GM19043 (cell line): Measurements from ENCODE around the gene GSTM1.
"Not testable (repeated sequence)": the region's sequence is repeated elsewhere in the genome, so short reads cannot be mapped to it uniquely, and the experiment has no call there.

Experiments used
- ATAC-seq: cut with Tn5 transposase; IDR thresholded peaks from one replicate; pipeline ENCODE4 v1.9.1; 2021; ENCODE audit warnings: low read depth; ENCODE audit not compliant: unreplicated experiment

GSTM1 gene

DNA sequence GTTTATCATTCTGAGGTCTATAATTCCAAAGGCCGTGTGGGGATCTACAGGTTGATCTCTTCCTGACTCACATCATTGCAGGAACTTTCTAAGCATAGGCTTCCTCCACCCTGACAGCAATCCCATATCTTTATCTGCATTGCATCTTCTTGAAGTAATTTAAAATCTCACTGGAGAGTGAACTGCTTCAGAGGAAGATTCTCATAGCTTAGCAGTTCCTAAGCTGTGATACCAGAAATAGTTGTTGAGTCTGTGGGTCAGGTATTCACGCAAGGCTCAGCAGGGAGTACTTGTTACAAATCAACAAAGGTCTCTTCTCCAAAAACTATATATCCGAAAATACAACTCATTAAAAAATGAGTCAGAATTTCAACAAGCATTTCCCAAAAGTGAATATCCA is 7.5 kb downstream of the GSTM1 start:
- ATAC-seq = not testable (repeated sequence)

DNA sequence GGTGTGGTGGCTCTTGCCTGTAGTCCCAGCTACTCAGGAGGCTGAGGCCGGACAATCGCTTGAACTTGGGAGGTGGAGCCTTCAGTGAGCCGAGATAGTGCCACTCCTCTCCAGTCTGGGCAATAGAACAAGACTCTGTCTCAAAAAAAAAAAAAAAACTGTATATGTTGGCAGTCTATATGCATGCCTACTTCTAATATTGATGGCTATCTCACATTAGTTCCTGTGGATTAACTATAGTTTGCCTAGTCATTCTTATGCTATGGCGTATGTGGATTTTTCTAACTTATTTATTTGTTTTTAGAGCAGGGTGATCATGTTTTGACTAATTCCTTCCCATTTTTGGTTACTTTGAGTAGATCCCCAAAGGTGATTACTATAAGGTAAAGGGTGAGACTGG is 9.4 kb downstream of the GSTM1 start:
- no peak for ATAC-seq

DNA sequence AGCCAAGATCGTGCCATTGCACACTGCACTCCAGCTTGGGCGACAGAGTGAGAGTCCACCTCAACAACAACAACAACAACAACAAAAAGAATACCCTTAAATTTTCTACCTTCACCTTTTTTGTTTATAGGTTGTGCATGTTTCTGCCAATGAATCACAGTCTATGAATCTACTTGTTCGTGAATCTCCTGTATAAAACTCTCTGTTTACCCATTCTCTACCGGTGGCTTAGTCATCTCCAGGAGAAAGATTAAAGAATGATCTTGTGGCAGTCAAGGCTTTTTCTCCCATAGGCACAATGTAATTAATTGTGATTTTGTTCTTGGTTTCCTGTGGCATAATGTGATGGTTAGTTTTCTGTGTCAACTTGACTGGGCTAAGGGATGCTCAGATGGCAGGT is 10.2 kb downstream of the GSTM1 start:
- ATAC-seq = not testable (repeated sequence)

DNA sequence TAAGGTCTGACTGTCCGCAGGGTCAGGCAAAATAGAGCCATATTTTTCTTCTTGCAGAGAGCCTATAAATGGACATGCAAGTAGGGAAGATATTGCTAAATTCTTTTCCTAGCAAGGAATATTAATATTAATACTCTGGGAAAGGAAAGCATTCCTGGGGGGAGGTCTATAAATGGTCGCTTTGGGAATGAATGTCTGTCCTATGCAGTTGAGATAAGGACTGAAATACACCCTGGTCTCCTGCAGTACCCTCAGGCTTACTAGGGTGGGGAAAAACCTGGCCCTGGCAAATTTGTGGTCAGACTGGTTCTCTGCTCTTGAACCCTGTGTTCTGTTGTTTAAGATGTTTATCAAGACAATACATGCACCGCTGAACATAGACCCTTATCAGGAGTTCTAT is 15.3 kb downstream of the GSTM1 start:
- ATAC-seq = not testable (repeated sequence)

DNA sequence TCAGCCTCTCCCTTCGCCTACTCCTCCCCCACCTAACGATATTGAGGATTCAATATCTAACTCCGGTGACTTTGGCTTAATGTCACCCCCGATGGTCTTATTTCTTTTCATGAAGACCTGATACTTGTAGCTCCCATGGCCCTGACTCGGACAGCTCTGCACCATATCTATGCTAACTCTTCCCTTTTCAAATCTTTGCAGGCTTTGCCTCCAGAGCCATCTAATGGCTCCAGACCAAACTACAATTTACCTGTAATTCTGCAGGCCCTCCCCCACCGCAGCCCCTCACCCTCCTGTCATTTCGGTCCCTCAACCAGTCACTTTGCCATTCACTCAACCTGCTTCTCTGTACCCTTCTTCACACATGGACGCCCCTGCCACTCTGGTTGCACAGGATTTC is 16.6 kb downstream of the GSTM1 start:
- ATAC-seq = no peak

DNA sequence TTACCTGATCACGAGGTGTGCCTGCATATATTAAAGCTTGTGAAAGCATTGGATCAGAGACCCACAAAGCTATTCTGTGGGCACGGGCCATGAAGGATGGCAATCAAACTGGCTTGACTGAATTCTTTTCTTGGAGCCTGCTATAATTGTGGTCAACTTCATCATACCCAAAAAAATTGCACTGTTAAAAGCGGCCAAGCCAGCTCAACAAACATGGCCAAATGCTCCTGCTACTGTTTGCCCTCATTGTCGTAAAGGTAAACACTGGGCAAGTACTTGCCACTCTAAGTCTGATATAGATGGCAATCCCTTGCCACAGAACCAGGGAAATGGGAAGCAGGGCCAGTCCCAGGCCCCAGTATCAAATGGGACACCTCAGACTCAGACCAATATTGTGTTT is 17.8 kb downstream of the GSTM1 start:
- no peak for ATAC-seq

DNA sequence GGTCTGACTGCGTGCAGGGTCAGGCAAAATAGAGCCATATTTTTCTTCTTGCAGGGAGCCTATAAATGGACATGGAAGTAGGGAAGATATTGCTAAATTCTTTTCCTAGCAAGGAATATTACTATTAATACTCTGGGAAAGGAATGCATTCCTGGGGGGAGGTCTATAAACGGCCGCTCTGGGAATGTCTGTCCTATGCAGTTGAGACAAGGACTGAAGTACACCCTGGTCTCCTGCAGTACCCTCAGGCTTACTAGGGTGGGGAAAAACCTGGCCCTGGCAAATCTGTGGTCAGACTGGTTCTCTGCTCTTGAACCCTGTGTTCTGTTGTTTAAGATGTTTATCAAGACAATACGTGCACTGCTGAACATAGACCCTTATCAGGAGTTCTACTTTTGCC is 21.3 kb downstream of the GSTM1 start:
- not testable (repeated sequence) for ATAC-seq

DNA sequence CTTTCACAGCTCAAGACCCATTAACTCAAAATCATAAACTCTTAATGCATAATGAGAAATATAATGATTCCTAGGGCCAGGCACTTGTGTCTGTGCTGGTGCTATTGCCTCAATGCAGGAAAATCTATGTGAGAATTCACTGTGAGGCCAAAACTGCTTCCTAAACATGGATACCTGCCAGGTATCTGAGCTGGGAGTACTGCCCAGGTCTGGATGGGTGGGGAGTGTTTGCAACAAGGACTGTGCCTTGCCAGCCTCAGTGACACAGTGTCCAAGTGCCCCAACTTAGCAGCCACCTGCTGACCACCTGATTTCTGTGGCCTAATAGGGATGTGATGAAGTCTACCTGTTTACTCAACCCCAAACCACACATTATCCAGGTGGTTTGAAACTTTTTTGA is 22.2 kb downstream of the GSTM1 start:
- ATAC-seq = not testable (repeated sequence)

DNA sequence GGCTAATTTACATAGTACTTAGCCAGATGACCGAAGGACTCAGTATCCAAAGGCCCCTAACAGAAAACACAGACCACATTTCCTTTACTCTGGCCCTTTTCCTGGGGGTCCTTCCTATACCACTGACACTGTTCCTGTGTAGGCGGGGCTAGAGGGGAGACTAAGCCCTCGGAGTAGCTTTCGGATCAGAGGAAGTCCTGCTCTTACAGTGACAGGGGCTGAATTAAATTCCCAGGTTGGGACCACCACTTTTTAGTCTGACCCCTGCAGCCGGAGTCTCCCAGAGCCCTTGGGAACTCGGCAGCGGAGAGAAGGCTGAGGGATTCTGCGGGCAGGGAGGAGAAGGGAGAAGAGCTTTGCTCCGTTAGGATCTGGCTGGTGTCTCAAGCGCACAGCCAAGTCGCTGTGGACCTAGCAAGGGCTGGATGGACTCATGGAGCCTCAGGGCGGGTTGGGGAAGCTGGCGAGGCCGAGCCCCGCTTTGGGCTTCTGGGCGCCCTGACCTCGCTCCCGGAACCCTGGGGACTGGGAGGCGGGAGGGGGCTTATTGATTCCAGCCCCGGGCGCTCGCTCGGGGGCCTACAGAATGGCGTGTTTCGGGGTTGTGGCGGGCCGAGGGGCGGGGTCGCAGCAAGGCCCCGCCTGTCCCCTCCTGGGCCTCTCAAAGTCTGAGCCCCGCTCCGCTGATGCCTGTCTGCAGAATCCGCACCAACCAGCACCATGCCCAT is 24.1 kb downstream of the GSTM1 start, which contains the start of gene GSTM5:
Gene GSTM5 (plus strand): TSS at position 659 of the 728 bp plus-strand sequence. CDS start 62 bp downstream, at position 721.
- not testable (repeated sequence) for ATAC-seq

DNA sequence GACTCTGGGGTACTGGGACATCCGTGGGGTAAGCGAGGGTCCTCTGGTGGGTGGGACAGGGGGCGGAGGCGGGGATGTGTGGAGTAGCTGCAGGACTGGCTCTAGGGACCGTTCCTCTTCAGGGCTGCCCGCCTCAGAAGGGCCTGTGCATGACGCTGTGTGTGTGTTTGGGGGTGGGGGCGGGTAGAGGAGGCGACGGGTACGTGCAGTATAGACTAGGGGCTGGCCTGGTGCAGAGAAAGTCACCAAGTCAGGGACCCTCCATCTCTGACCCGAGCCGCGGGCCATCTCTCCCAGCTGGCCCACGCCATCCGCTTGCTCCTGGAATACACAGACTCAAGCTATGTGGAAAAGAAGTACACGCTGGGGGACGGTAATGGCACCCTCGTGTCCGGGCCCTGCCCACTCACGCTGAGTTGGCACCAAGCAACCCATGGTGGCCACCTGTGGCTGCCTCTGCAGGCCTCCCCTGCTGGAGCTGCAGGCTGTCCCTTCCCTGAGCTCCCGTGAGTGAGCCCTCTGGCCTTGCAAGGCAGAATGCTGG is 24.8 kb downstream of the GSTM1 start:
- no peak for ATAC-seq

DNA sequence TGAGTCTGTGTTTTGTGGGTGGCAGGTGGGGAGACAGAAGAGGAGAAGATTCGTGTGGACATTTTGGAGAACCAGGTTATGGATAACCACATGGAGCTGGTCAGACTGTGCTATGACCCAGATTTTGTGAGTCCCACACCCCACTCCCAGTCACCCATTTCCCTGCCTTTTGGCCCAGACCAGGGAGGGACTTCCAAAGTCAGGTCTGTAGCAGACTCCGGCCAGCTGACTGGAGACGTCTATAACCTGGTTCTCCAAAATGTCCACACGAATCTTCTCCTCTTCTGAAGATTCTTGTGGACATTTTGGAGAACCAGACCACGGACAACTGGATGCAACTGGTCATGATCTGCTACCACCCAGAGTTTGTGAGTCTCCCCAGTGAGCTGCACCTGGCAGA is 26.0 kb downstream of the GSTM1 start:
- no peak for ATAC-seq

DNA sequence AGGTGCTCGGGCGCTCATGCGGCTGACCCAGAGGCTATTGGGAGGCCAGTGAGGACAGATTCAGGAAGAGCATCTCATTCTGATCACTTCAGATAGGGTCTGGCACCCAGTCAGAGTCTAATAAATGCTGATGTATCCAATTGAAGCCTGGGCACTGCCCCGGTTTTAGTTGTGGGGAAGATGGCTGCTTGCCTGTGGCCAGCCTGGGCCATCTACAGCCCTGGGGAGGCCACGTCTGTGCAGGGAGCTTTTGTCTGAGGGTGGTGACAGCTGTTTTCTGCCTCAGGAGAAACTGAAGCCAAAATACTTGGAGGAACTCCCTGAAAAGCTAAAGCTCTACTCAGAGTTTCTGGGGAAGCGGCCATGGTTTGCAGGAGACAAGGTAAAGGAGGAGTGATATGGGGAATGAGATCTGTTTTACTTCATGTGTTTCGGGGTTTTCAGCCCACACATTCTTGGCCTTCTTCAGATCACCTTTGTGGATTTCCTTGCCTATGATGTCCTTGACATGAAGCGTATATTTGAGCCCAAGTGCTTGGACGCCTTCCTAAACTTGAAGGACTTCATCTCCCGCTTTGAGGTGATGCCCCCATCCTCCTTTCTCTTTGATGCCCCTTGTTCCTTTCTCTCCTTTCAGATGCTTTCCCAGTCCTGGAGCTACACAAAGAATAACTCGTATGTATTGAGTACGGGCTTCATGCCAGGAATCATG is 27.2 kb downstream of the GSTM1 start:
- no peak for ATAC-seq

DNA sequence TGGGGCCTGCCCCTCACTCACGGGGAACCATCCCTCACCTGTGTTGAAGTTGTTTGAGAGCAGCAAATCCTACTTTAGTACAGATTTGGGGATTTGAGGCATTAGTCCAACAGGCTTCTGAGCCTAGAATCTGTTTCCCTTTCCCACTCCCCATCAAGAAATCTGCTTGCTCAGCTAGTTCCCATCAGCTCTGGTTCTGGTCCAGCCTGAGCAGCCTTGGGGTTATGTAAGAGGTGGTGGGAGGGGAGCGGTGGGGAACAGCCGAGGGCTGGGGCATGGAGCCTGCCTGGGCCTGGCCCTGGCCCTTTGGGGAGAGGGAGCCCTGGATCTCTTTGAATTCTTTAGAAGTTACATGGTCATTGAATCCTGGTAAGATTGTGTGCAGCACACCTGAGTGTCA is 28.5 kb downstream of the GSTM1 start:
- ATAC-seq = no peak

DNA sequence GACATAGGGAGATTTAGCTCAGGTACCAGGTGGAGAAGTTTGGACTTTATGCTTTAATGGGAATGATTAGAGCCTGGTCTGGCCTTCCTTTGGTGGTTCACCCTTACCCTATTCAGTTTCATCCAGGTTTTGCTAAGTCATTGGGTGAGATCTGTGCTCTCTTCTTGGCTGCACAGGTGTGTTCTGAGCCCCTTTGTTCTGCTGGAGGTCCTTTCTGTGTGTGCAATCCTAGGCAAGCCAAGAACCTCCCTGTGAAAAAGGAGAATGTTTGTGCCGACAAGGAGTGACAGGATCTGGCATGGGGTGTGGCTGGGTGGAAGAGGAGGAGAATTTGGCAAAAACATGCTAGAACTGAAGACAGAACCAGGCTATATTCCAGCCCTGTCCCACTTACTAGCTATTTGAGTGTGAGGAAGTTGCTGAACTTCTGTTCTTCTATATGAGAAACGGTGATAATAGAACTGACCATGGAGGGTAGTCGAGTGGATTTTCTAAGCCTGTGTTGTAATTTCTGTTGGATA is 29.0 kb downstream of the GSTM1 start:
- ATAC-seq = no peak

DNA sequence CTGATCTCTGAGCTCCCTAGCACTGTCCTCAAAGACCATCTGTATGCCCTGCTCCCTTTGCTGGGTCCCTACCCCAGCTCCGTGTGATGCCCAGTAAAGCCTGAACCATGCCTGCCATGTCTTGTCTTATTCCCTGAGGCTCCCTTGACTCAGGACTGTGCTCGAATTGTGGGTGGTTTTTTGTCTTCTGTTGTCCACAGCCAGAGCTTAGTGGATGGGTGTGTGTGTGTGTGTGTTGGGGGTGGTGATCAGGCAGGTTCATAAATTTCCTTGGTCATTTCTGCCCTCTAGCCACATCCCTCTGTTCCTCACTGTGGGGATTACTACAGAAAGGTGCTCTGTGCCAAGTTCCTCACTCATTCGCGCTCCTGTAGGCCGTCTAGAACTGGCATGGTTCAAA is 30.1 kb downstream of the GSTM1 start:
- ATAC-seq = no peak

DNA sequence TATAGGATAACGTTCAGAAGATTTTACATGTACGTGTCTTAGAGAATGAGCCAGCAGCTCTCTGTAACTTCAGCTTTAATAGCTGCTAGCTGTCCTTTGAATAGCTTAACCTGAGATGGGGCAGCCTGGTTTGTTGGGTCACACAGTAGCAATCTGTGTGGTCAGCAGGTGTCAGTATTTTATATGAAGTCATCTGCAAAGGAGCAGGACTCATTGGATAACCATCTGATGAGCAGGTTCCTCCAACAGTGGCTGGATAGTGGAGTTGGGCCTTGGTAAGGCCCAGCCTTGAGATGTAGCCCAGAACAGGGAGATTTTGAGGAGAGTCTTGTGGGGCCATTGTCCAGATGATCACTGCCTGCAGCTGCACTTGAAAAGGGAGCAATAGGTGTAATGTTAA is 30.9 kb downstream of the GSTM1 start:
- no peak for ATAC-seq

DNA sequence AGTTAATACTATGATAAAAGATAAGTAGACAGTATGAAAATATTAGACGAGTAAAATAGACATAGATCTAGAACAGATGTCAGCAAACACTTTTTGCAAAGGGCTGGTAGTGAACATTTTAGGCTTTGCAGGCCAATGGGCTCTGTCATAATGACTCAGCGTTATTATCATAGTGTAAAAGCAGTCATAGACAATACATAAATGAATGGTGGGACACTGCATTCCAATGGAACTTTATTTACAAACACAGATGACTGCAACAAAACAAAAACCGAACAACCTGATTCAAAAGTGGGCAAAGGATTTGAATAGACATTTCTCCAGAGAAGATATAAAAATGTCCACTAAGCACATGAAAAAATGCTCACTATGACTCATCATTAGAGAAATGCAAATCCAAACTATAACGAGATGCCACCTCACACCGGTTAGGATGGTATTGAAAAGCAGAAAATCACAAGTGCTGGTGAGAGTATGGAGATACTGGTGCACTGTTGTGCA is 31.8 kb downstream of the GSTM1 start:
- no peak for ATAC-seq

DNA sequence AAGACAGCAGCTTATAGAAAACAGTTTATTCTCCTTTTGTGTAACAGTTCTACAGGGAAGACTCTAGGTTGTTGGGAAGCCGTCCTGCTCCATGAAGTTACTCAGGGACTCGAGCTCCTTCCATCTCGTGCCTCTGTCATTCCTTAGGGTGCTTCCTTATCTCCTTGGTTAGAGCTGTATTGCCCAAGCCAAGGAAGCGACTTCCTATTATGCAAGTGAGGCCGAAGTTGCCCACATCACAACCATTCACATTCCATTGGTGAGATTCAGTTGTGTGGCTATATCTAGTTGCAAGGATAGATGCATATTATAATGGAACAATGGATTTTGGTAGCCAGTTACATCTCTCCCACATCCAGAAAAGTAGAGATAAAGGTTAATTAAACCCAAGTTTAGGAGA is 33.4 kb downstream of the GSTM1 start:
- no peak for ATAC-seq

DNA sequence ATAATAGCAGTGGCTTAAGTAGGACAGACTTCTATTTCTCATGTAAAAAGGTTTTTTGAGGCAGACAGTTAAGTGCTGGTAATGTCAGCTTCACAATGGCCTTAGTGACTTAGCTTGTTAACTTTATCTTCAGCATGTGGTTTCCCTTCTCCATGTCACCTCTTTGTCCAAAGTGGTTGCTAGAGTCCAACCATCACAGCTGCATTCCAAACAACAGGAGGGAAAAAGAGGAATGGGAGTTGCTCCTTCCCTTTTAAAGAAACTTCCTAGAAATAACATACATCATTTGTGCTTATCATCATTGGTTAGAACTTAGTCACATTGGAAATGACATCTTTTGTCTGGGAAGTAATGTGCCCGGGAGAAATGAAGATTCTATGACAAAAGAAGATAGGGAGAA is 34.4 kb downstream of the GSTM1 start:
- no peak for ATAC-seq

DNA sequence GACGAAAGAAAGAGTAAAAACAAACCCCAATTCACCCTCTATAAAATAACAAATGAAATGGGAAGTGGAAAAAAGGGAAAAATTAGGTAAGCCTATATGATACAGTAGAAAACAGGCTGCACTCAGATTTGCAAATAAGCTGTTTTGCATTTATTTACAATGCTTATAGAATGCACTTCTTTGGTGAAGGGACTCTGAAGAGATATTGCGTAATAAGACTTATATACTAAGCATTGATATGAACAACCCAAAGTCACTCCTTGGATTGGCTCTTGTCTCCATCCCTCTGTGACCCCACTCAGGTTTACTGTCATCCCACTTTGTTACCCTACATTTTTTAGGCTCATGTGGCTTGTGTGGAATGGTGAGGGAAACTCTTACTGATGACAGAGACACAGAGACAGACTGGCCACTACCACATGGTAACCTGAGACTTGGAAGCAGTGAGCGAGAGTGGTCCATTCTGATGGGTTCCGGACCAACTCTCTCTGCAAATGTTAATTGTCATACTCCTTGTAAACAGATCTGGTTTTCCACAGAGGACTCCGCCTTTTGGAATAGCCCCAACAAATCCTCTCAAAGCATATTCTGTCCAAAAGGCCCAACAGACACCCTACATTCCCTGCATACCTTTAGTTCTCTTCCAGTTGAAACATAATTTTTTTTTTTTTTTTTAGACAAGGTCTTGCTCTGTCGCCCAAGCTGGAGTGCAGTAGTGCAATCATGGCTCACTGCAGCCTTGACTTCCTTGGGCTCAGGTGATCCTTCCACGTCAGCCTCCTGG is 35.5 kb downstream of the GSTM1 start:
- no peak for ATAC-seq

DNA sequence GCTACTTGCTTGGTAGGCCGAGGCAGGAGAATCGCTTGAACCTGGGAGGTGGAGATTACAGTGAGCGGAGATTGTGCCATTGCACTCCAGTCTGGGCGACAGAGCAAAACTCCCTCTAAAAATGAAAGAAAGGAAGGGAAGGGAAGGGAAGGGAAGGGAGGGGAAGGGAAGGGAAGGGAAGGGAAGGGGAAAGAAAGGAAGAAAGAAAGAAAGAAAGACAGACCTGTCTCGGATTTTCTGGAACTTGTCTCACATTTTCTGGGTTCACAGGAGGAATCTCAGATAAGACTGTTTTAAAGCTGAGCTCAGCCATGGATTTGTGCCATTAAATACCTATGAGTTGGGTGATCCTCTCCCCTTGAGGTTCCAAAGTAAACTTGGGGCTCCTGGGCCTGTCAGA is 37.3 kb downstream of the GSTM1 start:
- ATAC-seq = no peak
